Measurements from ENCODE around the gene SRF. TPM values are rescaled to one million over a fixed set of nuclear protein-coding genes. Genes with fewer than 3 reads are reported as not detected.

The SRF gene
- total RNA-seq, 1 experiment from 2014 or later = 25.8 TPM

GRCh38 chr6:43204271-43205105 is 33.4 kb downstream of the SRF start:
- H3K27me3 ChIP-seq = no peaks in the 10 kb centered on the region
- H3K27ac ChIP-seq = no peak overlapping the region
- peaks cover 4% of the 10 kb centered on the region; the same call in 1 of the 2 replicates for H3K36me3 ChIP-seq
- DNase-seq = no peak
- no peak overlapping the region for H3K4me3 ChIP-seq
- H3K4me1 ChIP-seq = no peaks in the 10 kb centered on the region
- H3K9me3 ChIP-seq (replicated peaks) = no peaks in the 10 kb centered on the region

- Histone ChIP-seq H3K9me3 (replicated peaks) (no peaks in the 10 kb centered on the region), H3K27ac (no peak overlapping the region)
- DNase-seq = no peak
These were observed 34.8 kb downstream of the SRF start for GRCh38 chr6:43205849-43206248.

GRCh38 chr6:43207286-43207685 is 36.2 kb downstream of the SRF start:
- Histone ChIP-seq H3K27me3 (no peaks in the 10 kb centered on the region), H3K27ac (no peak overlapping the region), H3K36me3 (0 out of 2 replicates have a peak, but pooled peaks cover 4% of the 10 kb centered on the region), H3K4me3 (no peak overlapping the region), H3K9me3 (replicated peaks) (no peaks in the 10 kb centered on the region), H3K4me1 (no peaks in the 10 kb centered on the region)
- no peak for DNase-seq

More at GRCh38 chr6:43205849-43206248, 34.8 kb downstream of the SRF start:
- Histone ChIP-seq H3K27me3 (no peaks in the 10 kb centered on the region), H3K36me3 (peaks cover 4% of the 10 kb centered on the region; the same call in 1 of the 2 replicates), H3K4me1 (no peaks in the 10 kb centered on the region), H3K4me3 (no peak overlapping the region)

- Histone ChIP-seq H3K36me3 (peaks cover 6% of the 10 kb centered on the region; the same call in 1 of the 2 replicates), H3K4me1 (no peaks in the 10 kb centered on the region), H3K4me3 (no peak overlapping the region), H3K9me3 (replicated peaks) (no peaks in the 10 kb centered on the region), H3K27me3 (no peaks in the 10 kb centered on the region), H3K27ac (no peak overlapping the region)
- DNase-seq = no peak
These were observed 40.9 kb downstream of the SRF start for GRCh38 chr6:43211955-43212354.

GRCh38 chr6:43213431-43213830 is 42.4 kb downstream of the SRF start:
- no peak overlapping the region for H3K4me3 ChIP-seq
- H3K9me3 ChIP-seq (replicated peaks) = no peaks in the 10 kb centered on the region
- H3K27me3 ChIP-seq = no peaks in the 10 kb centered on the region
- no peak for DNase-seq
- H3K4me1 ChIP-seq = no peaks in the 10 kb centered on the region
- no peak overlapping the region for H3K27ac ChIP-seq
- H3K36me3 ChIP-seq = peaks cover 2% of the 10 kb centered on the region; the same call in 1 of the 2 replicates

GRCh38 chr6:43215066-43215465 is 44.0 kb downstream of the SRF start:
- Histone ChIP-seq H3K9me3 (replicated peaks) (no peaks in the 10 kb centered on the region), H3K27ac (no peak overlapping the region), H3K36me3 (peaks cover 2% of the 10 kb centered on the region; the same call in 1 of the 2 replicates), H3K27me3 (no peaks in the 10 kb centered on the region), H3K4me1 (no peaks in the 10 kb centered on the region), H3K4me3 (no peak overlapping the region)
- DNase-seq = no peak

- peak in 1 of 2 experiments; percentile 26 for DNase-seq
- Histone ChIP-seq H3K36me3 (peaks cover 2% of the 10 kb centered on the region; the same call in 1 of the 2 replicates), H3K9me3 (replicated peaks) (no peaks in the 10 kb centered on the region), H3K4me1 (no peaks in the 10 kb centered on the region), H3K27me3 (no peaks in the 10 kb centered on the region), H3K27ac (no peak overlapping the region), H3K4me3 (no peak overlapping the region)
These were observed 45.1 kb downstream of the SRF start for GRCh38 chr6:43216200-43216599.

- Histone ChIP-seq H3K4me3 (no peak overlapping the region), H3K36me3 (peaks cover 2% of the 10 kb centered on the region; the same call in 1 of the 2 replicates)
These were observed 46.3 kb downstream of the SRF start for GRCh38 chr6:43217351-43217750.

GRCh38 chr6:43219119-43219518 is 48.0 kb downstream of the SRF start:
- Histone ChIP-seq H3K36me3 (peaks cover 4% of the 10 kb centered on the region; the same call in 1 of the 2 replicates), H3K9me3 (replicated peaks) (no peaks in the 10 kb centered on the region), H3K4me1 (no peaks in the 10 kb centered on the region), H3K27ac (no peak overlapping the region), H3K4me3 (no peak overlapping the region), H3K27me3 (no peaks in the 10 kb centered on the region)
- no peak for DNase-seq

More at GRCh38 chr6:43217351-43217750, 46.3 kb downstream of the SRF start:
- Histone ChIP-seq H3K4me1 (no peaks in the 10 kb centered on the region), H3K27me3 (no peaks in the 10 kb centered on the region), H3K9me3 (replicated peaks) (no peaks in the 10 kb centered on the region), H3K27ac (no peak overlapping the region)
- DNase-seq = no peak

GRCh38 chr6:43219814-43220213 is 48.7 kb downstream of the SRF start:
- peaks cover 4% of the 10 kb centered on the region; the same call in 1 of the 2 replicates for H3K36me3 ChIP-seq
- no peaks in the 10 kb centered on the region for H3K27me3 ChIP-seq
- H3K9me3 ChIP-seq (replicated peaks) = no peaks in the 10 kb centered on the region
- no peak for DNase-seq
- H3K4me1 ChIP-seq = no peaks in the 10 kb centered on the region
- H3K27ac ChIP-seq = no peak overlapping the region
- H3K4me3 ChIP-seq = no peak overlapping the region

- H3K36me3 ChIP-seq = peaks cover 4% of the 10 kb centered on the region; the same call in 1 of the 2 replicates
- H3K9me3 ChIP-seq (replicated peaks) = no peaks in the 10 kb centered on the region
- H3K4me1 ChIP-seq = no peaks in the 10 kb centered on the region
- no peak for DNase-seq
- no peak overlapping the region for H3K27ac ChIP-seq
- H3K4me3 ChIP-seq = no peak overlapping the region
- no peaks in the 10 kb centered on the region for H3K27me3 ChIP-seq
These were observed 49.4 kb downstream of the SRF start for GRCh38 chr6:43220439-43220951.

GRCh38 chr6:43221046-43221972 is 50.2 kb downstream of the SRF start:
- Histone ChIP-seq H3K27ac (no peak overlapping the region), H3K36me3 (peaks cover 4% of the 10 kb centered on the region; the same call in 1 of the 2 replicates), H3K9me3 (replicated peaks) (no peaks in the 10 kb centered on the region), H3K27me3 (no peaks in the 10 kb centered on the region), H3K4me1 (no peaks in the 10 kb centered on the region), H3K4me3 (no peak overlapping the region)
- DNase-seq = peak; percentile 21 to 23

GRCh38 chr6:43222418-43223059 is 51.5 kb downstream of the SRF start:
- Histone ChIP-seq H3K27me3 (no peaks in the 10 kb centered on the region), H3K4me1 (no peaks in the 10 kb centered on the region), H3K27ac (no peak overlapping the region), H3K36me3 (peaks cover 2% of the 10 kb centered on the region; the same call in 1 of the 2 replicates), H3K9me3 (replicated peaks) (no peaks in the 10 kb centered on the region), H3K4me3 (no peak overlapping the region)
- DNase-seq = no peak

GRCh38 chr6:43223175-43223574 is 52.1 kb downstream of the SRF start:
- peaks cover 2% of the 10 kb centered on the region; the same call in 1 of the 2 replicates for H3K36me3 ChIP-seq
- H3K4me1 ChIP-seq = no peaks in the 10 kb centered on the region
- H3K27me3 ChIP-seq = no peaks in the 10 kb centered on the region
- no peak overlapping the region for H3K4me3 ChIP-seq
- DNase-seq = no peak
- no peaks in the 10 kb centered on the region for H3K9me3 ChIP-seq (replicated peaks)
- H3K27ac ChIP-seq = no peak overlapping the region
